Breast epithelium (tissue), 4 donors: ENCODE results near the gene NSRP1. TPM values are rescaled to one million over a fixed set of nuclear protein-coding genes. Genes with fewer than 3 reads are reported as not detected.

Source experiments
- DNase-seq, 2 donors: peaks; one replicate each; pipeline ENCODE4 v3.0.0-alpha.2; 2019; ENCODE audit warnings: low spot score in 2 of 2
- H3K27ac ChIP-seq, 2 donors: fragments of 200-600 bp; sonication (generic) in 1 of 2; one replicate each; pipeline ENCODE4 v1.5.1; 2016 to 2019; ENCODE audit warnings: mild to moderate bottlenecking in 1 of 2
- H3K27me3 ChIP-seq, 2 donors: fragments of 200-600 bp; sonication (generic) in 1 of 2; one replicate each; pipeline versions ENCODE4 v1.5.1 to v1.6.0; 2017 to 2019; ENCODE audit warnings: control low read depth in 1 of 2, mild to moderate bottlenecking in 1 of 2
- H3K36me3 ChIP-seq: fragments of 200-600 bp; one replicate; pipeline ENCODE4 v1.5.1; 2019
- H3K4me1 ChIP-seq, 2 donors: fragments of 200-600 bp; sonication (generic); one replicate each; pipeline ENCODE4 v1.5.1; 2016 to 2019; ENCODE audit warnings: control low read depth in 1 of 2
- H3K4me3 ChIP-seq, 3 donors: fragments of 200-600 bp; sonication (generic); 1 replicate in 2 of 3; 2 replicates in 1 of 3; pipeline ENCODE4 v1.5.1; 2016 to 2019; ENCODE audit warnings: mild to moderate bottlenecking in 3 of 3, moderate library complexity in 2 of 3
- H3K9me3 ChIP-seq, 2 donors: fragments of 200-600 bp; sonication (generic) in 1 of 2; one replicate each; pipeline ENCODE4 v1.5.1; 2016 to 2019; ENCODE audit warnings: control low read depth in 1 of 2
- CTCF ChIP-seq, 3 donors: fragments of 450-650 bp; IDR thresholded peaks; one replicate each; pipeline ENCODE4 v1.5.1; 2016 to 2017; ENCODE audit warnings: antibody characterized with exemption in 3 of 3, mild to moderate bottlenecking in 3 of 3, moderate library complexity in 3 of 3
- POLR2A ChIP-seq: fragments of 450-650 bp; IDR thresholded peaks from one replicate; pipeline ENCODE4 v1.6.1; 2016; ENCODE audit warnings: antibody characterized with exemption, mild to moderate bottlenecking, moderate library complexity
- POLR2AphosphoS5 ChIP-seq, 3 donors: sonication (generic); formaldehyde crosslinking; IDR thresholded peaks; one replicate each; pipeline ENCODE4 v1.6.1; 2017; ENCODE audit warnings: antibody characterized with exemption in 3 of 3
- intact Hi-C: fragments of 100-400 bp; cut with DNase I; formaldehyde crosslinking; loops from one replicate; pipeline ENCODE4 v1.15.1; 2023; ENCODE audit warnings: low total_unique reads
- total RNA-seq, 3 donors: library from RNA; depleted of rRNA; stranded (reverse); fragments of >200 nt; gene quantifications; one replicate each; pipeline ENCODE4 v1.1.0, GENCODE V29; 2016

NSRP1 gene
- total RNA-seq, 3 donors from 2014 or later = 26.6 to 37.0 (median 29.4) TPM

- no peak for TF ChIP-seq CTCF (IDR thresholded peaks at IDR 0.05)
- Histone ChIP-seq H3K4me1 (no peaks in the 10 kb centered on the region), H3K4me3 (no peak overlapping the region), H3K27ac (no peak overlapping the region), H3K36me3 (no peaks in the 10 kb centered on the region), H3K9me3 (no peaks in the 10 kb centered on the region), H3K27me3 (no peaks in the 10 kb centered on the region)
- no peak for DNase-seq
- intact Hi-C loops = loop anchor here (2.0 kb wide), 1 partner anchor 13 kb away; no protein-coding TSS in a partner anchor
These were observed 49.3 kb downstream of the NSRP1 start for GRCh38 chr17:30165960-30166359.

GRCh38 chr17:30170415-30170987, 53.9 kb downstream of the NSRP1 start:
- intact Hi-C loops = no loop called here
- Histone ChIP-seq H3K27me3 (no peaks in the 10 kb centered on the region), H3K27ac (no peak overlapping the region), H3K36me3 (no peaks in the 10 kb centered on the region), H3K4me1 (no peaks in the 10 kb centered on the region), H3K9me3 (no peaks in the 10 kb centered on the region), H3K4me3 (no peak overlapping the region)
- DNase-seq = no peak
- no peak for TF ChIP-seq POLR2A
- TF ChIP-seq CTCF (IDR thresholded peaks at IDR 0.05) = no peak

- no peaks in the 10 kb centered on the region for H3K36me3 ChIP-seq
- no peaks in the 10 kb centered on the region for H3K4me1 ChIP-seq
- DNase-seq = no peak
- H3K4me3 ChIP-seq = no peak overlapping the region
- H3K27ac ChIP-seq = no peak overlapping the region
- H3K9me3 ChIP-seq = no peaks in the 10 kb centered on the region
- TF ChIP-seq CTCF (IDR thresholded peaks at IDR 0.05) (no peak), POLR2A (no peak), POLR2AphosphoS5 (IDR thresholded peaks at IDR 0.05) (no peak)
- no peaks in the 10 kb centered on the region for H3K27me3 ChIP-seq
- intact Hi-C loops = no loop called here
These were observed 55.9 kb downstream of the NSRP1 start for GRCh38 chr17:30172560-30172959.

- Histone ChIP-seq H3K4me3 (no peak overlapping the region), H3K27me3 (no peaks in the 10 kb centered on the region), H3K36me3 (no peaks in the 10 kb centered on the region), H3K27ac (no peak overlapping the region), H3K4me1 (no peaks in the 10 kb centered on the region), H3K9me3 (no peaks in the 10 kb centered on the region)
- no peak for DNase-seq
- TF ChIP-seq POLR2AphosphoS5 (IDR thresholded peaks at IDR 0.05) (no peak), CTCF (IDR thresholded peaks at IDR 0.05) (no peak), POLR2A (no peak)
- intact Hi-C loops = no loop called here
These were observed 57.0 kb downstream of the NSRP1 start for GRCh38 chr17:30173649-30174048.

- Histone ChIP-seq H3K9me3 (no peaks in the 10 kb centered on the region), H3K4me1 (no peaks in the 10 kb centered on the region), H3K27ac (no peak overlapping the region), H3K27me3 (no peaks in the 10 kb centered on the region), H3K36me3 (no peaks in the 10 kb centered on the region), H3K4me3 (no peak overlapping the region)
- intact Hi-C loops = no loop called here
- DNase-seq = no peak
- TF ChIP-seq POLR2A (no peak), CTCF (IDR thresholded peaks at IDR 0.05) (no peak), POLR2AphosphoS5 (IDR thresholded peaks at IDR 0.05) (no peak)
These were observed 57.9 kb downstream of the NSRP1 start for GRCh38 chr17:30174556-30174955.
